HepG2 (cell line): ENCODE results near the gene SPRYD3. TPM values are rescaled to one million over a fixed set of nuclear protein-coding genes. Genes with fewer than 3 reads are reported as not detected.
A peak's percentile ranks its signal among the peaks of the same experiment; 100 is the strongest.

Experiments used
- ARNT ChIP-seq: fragments of 450-650 bp; IDR thresholded peaks from 2 replicates; pipeline ENCODE4 v1.6.1; 2017
- ATAD3A ChIP-seq: sonication (generic); formaldehyde crosslinking; IDR thresholded peaks from 2 replicates; pipeline ENCODE4 v1.4.0; 2020; ENCODE audit warnings: missing genetic modification reagents
- ATF3 ChIP-seq: sonication (generic); formaldehyde crosslinking; IDR thresholded peaks from 2 replicates; pipeline ENCODE4 v1.4.0; 2020; ENCODE audit warnings: missing genetic modification reagents
- GATAD1 ChIP-seq: IDR thresholded peaks from 2 replicates; pipeline ENCODE4 v1.6.1; 2016; ENCODE audit warnings: missing genetic modification reagents, missing compliant biosample characterization
- KAT2B ChIP-seq: fragments of 150-350 bp; IDR thresholded peaks from 2 replicates; pipeline ENCODE4 v1.6.1; 2014; ENCODE audit warnings: low read depth, low read length, borderline replicate concordance
- KLF13 ChIP-seq: sonication (generic); formaldehyde crosslinking; IDR thresholded peaks from 2 replicates; pipeline ENCODE4 v1.4.0; 2020; ENCODE audit warnings: mild to moderate bottlenecking, missing genetic modification reagents
- NFIB ChIP-seq: sonication (generic); formaldehyde crosslinking; IDR thresholded peaks from 2 replicates; pipeline ENCODE4 v1.9.0; 2021; ENCODE audit warnings: missing genetic modification reagents, mild to moderate bottlenecking, borderline replicate concordance
- NFKBIZ ChIP-seq: IDR thresholded peaks from 2 replicates; pipeline ENCODE4 v1.6.1; 2018; ENCODE audit warnings: missing genetic modification reagents, missing compliant biosample characterization
- NFYB ChIP-seq: sonication (generic); formaldehyde crosslinking; IDR thresholded peaks from 2 replicates; pipeline ENCODE4 v1.4.0; 2020; ENCODE audit warnings: missing genetic modification reagents
- NPAS2 ChIP-seq: sonication (generic); formaldehyde crosslinking; IDR thresholded peaks from 2 replicates; pipeline ENCODE4 v1.8.0; 2022; ENCODE audit warnings: mild to moderate bottlenecking, missing genetic modification reagents, borderline replicate concordance
- PCBP2 ChIP-seq: fragments of 200-400 bp; formaldehyde crosslinking; optimal IDR thresholded peaks from 2 replicates; pipeline ENCODE3; 2018; ENCODE audit warnings: low read length, low read depth; ENCODE audit not compliant: poor library complexity, severe bottlenecking
- PREB ChIP-seq: sonication (generic); formaldehyde crosslinking; IDR thresholded peaks from 2 replicates; pipeline ENCODE4 v1.4.0; 2020; ENCODE audit warnings: missing genetic modification reagents
- RBM22 ChIP-seq: fragments of 200-400 bp; formaldehyde crosslinking; optimal IDR thresholded peaks from 2 replicates; pipeline ENCODE3; 2017; ENCODE audit warnings: mild to moderate bottlenecking, low read length, moderate library complexity
- SAP130 ChIP-seq: IDR thresholded peaks from 2 replicates; pipeline ENCODE4 v1.6.1; 2016; ENCODE audit warnings: low read depth
- SIX4 ChIP-seq: sonication (generic); formaldehyde crosslinking; IDR thresholded peaks from 2 replicates; pipeline ENCODE4 v1.4.0; 2020; ENCODE audit warnings: missing genetic modification reagents
- SMARCC2 ChIP-seq: fragments of 450-650 bp; IDR thresholded peaks from 2 replicates; pipeline ENCODE4 v1.6.1; 2017; ENCODE audit warnings: antibody characterized with exemption, mild to moderate bottlenecking
- SP2 ChIP-seq: sonication (generic); formaldehyde crosslinking; IDR thresholded peaks from 2 replicates; pipeline ENCODE4 v1.5.1; 2020; ENCODE audit warnings: mild to moderate bottlenecking, missing genetic modification reagents
- SUZ12 ChIP-seq: fragments of 150-350 bp; IDR thresholded peaks from 2 replicates; pipeline ENCODE4 v1.6.1; 2014; ENCODE audit warnings: low read depth, low read length
- TCF7 ChIP-seq: sonication (generic); IDR thresholded peaks from 2 replicates; pipeline ENCODE4 v1.6.1; 2016; ENCODE audit warnings: antibody characterized with exemption, low read depth
- TERF1 ChIP-seq: sonication (generic); formaldehyde crosslinking; IDR thresholded peaks from 2 replicates; pipeline ENCODE4 v1.8.0; 2022; ENCODE audit warnings: mild to moderate bottlenecking, missing genetic modification reagents, moderate library complexity
- TOPORS ChIP-seq: sonication (generic); formaldehyde crosslinking; IDR thresholded peaks from 2 replicates; pipeline ENCODE4 v1.8.0; 2023; ENCODE audit warnings: mild to moderate bottlenecking, missing genetic modification reagents
- ZMYM4 ChIP-seq: sonication (generic); formaldehyde crosslinking; IDR thresholded peaks from 2 replicates; pipeline ENCODE4 v1.8.1; 2023; ENCODE audit warnings: mild to moderate bottlenecking, missing genetic modification reagents
- ZNF34 ChIP-seq: sonication (generic); formaldehyde crosslinking; IDR thresholded peaks from 2 replicates; pipeline ENCODE4 v1.4.0; 2020; ENCODE audit warnings: mild to moderate bottlenecking, missing genetic modification reagents, borderline replicate concordance
- ZNF503 ChIP-seq: sonication (generic); formaldehyde crosslinking; IDR thresholded peaks from 2 replicates; pipeline ENCODE4 v1.4.0; 2020; ENCODE audit warnings: missing genetic modification reagents
- ZNF589 ChIP-seq: sonication (generic); formaldehyde crosslinking; conservative IDR thresholded peaks from 2 replicates; pipeline ENCODE4 v1.8.0; 2022; ENCODE audit warnings: mild to moderate bottlenecking, moderate library complexity, missing genetic modification reagents
- ZNF710 ChIP-seq: sonication (generic); formaldehyde crosslinking; IDR thresholded peaks from 2 replicates; pipeline ENCODE4 v1.5.0; 2020; ENCODE audit warnings: mild to moderate bottlenecking, missing genetic modification reagents, borderline replicate concordance
- polyA plus RNA-seq, 8 experiments: library from polyadenylated mRNA; depleted of rRNA in 3 of 8; stranded (reverse) in 7 of 8; unstranded in 1 of 8; fragments of >200 nt; fragmentation: Illumina TruSeq in 4 of 8; extraction: Trizol in 4 of 8; gene quantifications; 2 replicates each; pipeline versions ENCODE4 v1.2.1 to v1.2.3, GENCODE V29; 2011 to 2016; ENCODE audit warnings: low read depth in 4 of 8, missing spikeins in 1 of 8, mixed read lengths in 1 of 8; ENCODE audit not compliant: insufficient read depth in 1 of 8
- total RNA-seq, 5 experiments: library from RNA; depleted of rRNA; stranded (reverse); fragments of >200 nt; fragmentation: Illumina TruSeq; extraction: Trizol; gene quantifications; 2 replicates each; pipeline ENCODE4 v1.2.3, GENCODE V29; 2016; ENCODE audit warnings: low read depth in 1 of 5

The SPRYD3 gene
- total and polyA plus RNA-seq, 2 of the 13 experiments (the other 11 are each of a cell fraction or from before 2014, with no cell fraction given): 9.0 to 9.2 TPM

GRCh38 chr12:53051058-53051880, 27.9 kb downstream of the SPRYD3 start (continued):
- TF ChIP-seq NFIB (CRISPR knock-in tag) (no peak), ATF3 (CRISPR knock-in tag) (peak; percentile 84; the same call in 1 of the 2 replicates), ZNF503 (CRISPR knock-in tag) (no peak), TERF1 (no peak), KLF13 (CRISPR knock-in tag) (no peak), SUZ12 (no peak), SAP130 (CRISPR knock-in tag) (peak; percentile 88), NFYB (no peak), KAT2B (no peak), GATAD1 (no peak), ATAD3A (CRISPR knock-in tag) (no peak), PCBP2 (no peak), NFKBIZ (no peak), TCF7 (no peak), SP2 (no peak; the same call in 1 of the 2 replicates), ZMYM4 (CRISPR knock-in tag) (peak; percentile 62), SIX4 (CRISPR knock-in tag) (0 out of 2 replicates have a peak, but pooled peaks have one; percentile 19), NPAS2 (no peak), ZNF589 (CRISPR knock-in tag) (no peak), SMARCC2 (no peak), TOPORS (CRISPR knock-in tag) (peak; percentile 58; the same call in 1 of the 2 replicates), ZNF710 (CRISPR knock-in tag) (no peak), ZNF34 (no peak), RBM22 (no peak), ARNT (no peak), PREB (CRISPR knock-in tag) (no peak)
